Measurements from ENCODE around the gene LMBRD1. TPM values are rescaled to one million over a fixed set of nuclear protein-coding genes. Genes with fewer than 3 reads are reported as not detected.

Gene LMBRD1
- total and polyA plus RNA-seq, 2 of the 8 experiments (the other 6 are each of a cell fraction or from before 2014, with no cell fraction given): 9.1 to 16.8 TPM

- 94% methylated on average over 3 of the region's 3 CpGs; no CpG with 5 or more reads in 1 of the 2 experiments for WGBS, 2 experiments (ENCODE audit: extremely low coverage in 1 of 2, insufficient coverage in 1 of 2, insufficient read length in 1 of 2, insufficient replicate concordance in 2 of 2, low coverage in 1 of 2, low lambda C conversion rate in 2 of 2, missing lambda C conversion rate in 1 of 2)
- no peak for TF ChIP-seq BACH1 (IDR thresholded peaks at IDR 0.05; ENCODE audit: low read length)
- no peak for TF ChIP-seq MAX (IDR thresholded peaks at IDR 0.05)
- no peak for TF ChIP-seq POLR2A (IDR thresholded peaks at IDR 0.05; ENCODE audit: control extremely low read depth in 1 of 2, low read depth in 2 of 2, low read length in 2 of 2)
- no peak for TF ChIP-seq CEBPB (IDR thresholded peaks at IDR 0.05; ENCODE audit: low read depth, low read length)
- no peak for TF ChIP-seq EZH2 (IDR thresholded peaks at IDR 0.05; ENCODE audit: low read depth, low read length, severe bottlenecking)
- TF ChIP-seq JUND (IDR thresholded peaks at IDR 0.05; ENCODE audit: low read length): no peak
- TF ChIP-seq SUZ12 (IDR thresholded peaks at IDR 0.05; ENCODE audit: low read length): no peak
- no peak for TF ChIP-seq RBBP5 (IDR thresholded peaks at IDR 0.05; ENCODE audit: borderline replicate concordance, low read depth, low read length)
- no peak for TF ChIP-seq SIX5 (IDR thresholded peaks at IDR 0.05; ENCODE audit: low read depth, low read length)
Observed at GRCh38 chr6:69784595-69785377, 12.0 kb downstream of the LMBRD1 start.

More at GRCh38 chr6:69784595-69785377, 12.0 kb downstream of the LMBRD1 start:
- Histone ChIP-seq H3K23me2 (ENCODE audit: low read depth, low read length) (no peaks in the 10 kb centered on the region; the same call in 1 of the 2 replicates), H2AFZ (ENCODE audit: low read length) (no peak overlapping the region), H3K23ac (ENCODE audit: insufficient read length) (no peak overlapping the region), H2AK5ac (ENCODE audit: low read depth, low read length) (no peak overlapping the region), H3K9me3 (ENCODE audit: insufficient read depth in 2 of 2, low read depth in 1 of 2, low read length in 1 of 2) (no peaks in the 10 kb centered on the region), H3K4me1 (replicated peaks in 1 of 4; ENCODE audit: control insufficient read depth in 3 of 4, insufficient read depth in 4 of 4, low read length in 3 of 4) (no peaks in the 10 kb centered on the region), H3K4ac (replicated peaks; ENCODE audit: insufficient read length, low read depth, low read length) (no peak overlapping the region), H3K36me3 (ENCODE audit: control insufficient read depth in 2 of 4, insufficient read depth in 4 of 4, low read length in 3 of 4) (peaks cover 0 to 10% (median 1%) of the 10 kb centered on the region in 4 experiments; a peak in 1 of 8 replicates), H2BK20ac (ENCODE audit: low read length) (no peak overlapping the region), H3K79me2 (ENCODE audit: control insufficient read depth in 1 of 2, insufficient read depth in 2 of 2, low read length in 2 of 2) (peaks cover 0 to 13% of the 10 kb centered on the region in 2 experiments; a peak in 2 of 4 replicates), H3K79me1 (ENCODE audit: low read depth, low read length) (0 out of 2 replicates have a peak, but pooled peaks cover 4% of the 10 kb centered on the region), H3K27me3 (replicated peaks in 1 of 4; ENCODE audit: control insufficient read depth in 3 of 4, extremely low read depth in 1 of 4, insufficient read depth in 3 of 4, low read length in 3 of 4) (no peaks in the 10 kb centered on the region), H3K56ac (replicated peaks; ENCODE audit: insufficient read length, low read depth, low read length) (no peak overlapping the region), H3K4me2 (ENCODE audit: insufficient read depth in 1 of 2, low read depth in 2 of 2, low read length in 2 of 2) (no peak overlapping the region), H4K20me1 (replicated peaks in 1 of 2; ENCODE audit: control insufficient read depth in 1 of 2, insufficient read depth in 2 of 2, low read length in 2 of 2) (peaks cover 0 to 1% of the 10 kb centered on the region in 2 experiments), H2BK12ac (ENCODE audit: low read depth, low read length) (no peak overlapping the region), H2BK120ac (replicated peaks; ENCODE audit: low read depth, low read length) (no peak overlapping the region), H2BK5ac (ENCODE audit: low read depth, low read length) (no peak overlapping the region), H4K91ac (replicated peaks; ENCODE audit: insufficient read length, low read length) (no peak overlapping the region), H2BK15ac (ENCODE audit: low read length) (no peak overlapping the region), H4K5ac (ENCODE audit: insufficient read length, low read depth, low read length) (no peak overlapping the region), H3K18ac (ENCODE audit: extremely low read depth, low read length) (no peak overlapping the region), H3K27ac (ENCODE audit: low read depth, low read length) (no peak overlapping the region), H3K14ac (ENCODE audit: insufficient read length) (no peak overlapping the region), H3K9ac (replicated peaks in 1 of 4; ENCODE audit: extremely low read depth in 1 of 4, low read depth in 3 of 4, low read length in 3 of 4) (no peak overlapping the region), H4K8ac (ENCODE audit: extremely low read depth, insufficient read depth, low read length) (no peak overlapping the region), H3K4me3 (ENCODE audit: extremely low read depth in 1 of 4, insufficient read depth in 2 of 4, low read depth in 3 of 4, low read length in 4 of 4) (no peak overlapping the region)
- FAIRE-seq (no peak), DNase-seq (ENCODE audit: low read depth in 1 of 2, low spot score in 2 of 2) (no peak)
- CTCF ChIA-PET (ENCODE audit: partially characterized antibody): interaction anchor here (1.0 to 1.2 kb wide), 2 partner anchors 10 to 14 kb away, joined by 3 read pairs; no protein-coding TSS in a partner anchor
- POLR2A ChIA-PET (ENCODE audit: partially characterized antibody): no interaction called here
